Measurements from ENCODE around the gene C1orf21. TPM values are rescaled to one million over a fixed set of nuclear protein-coding genes. Genes with fewer than 3 reads are reported as not detected.

C1orf21 gene
- polyA plus RNA-seq, 1 donor (not counting 4 experiments of a cell fraction or from before 2014, with no cell fraction given), result 44.3 TPM

GRCh38 chr1:184648856-184649201 lies 262.0 kb downstream of the C1orf21 start:
- Histone ChIP-seq H3K9me3 (ENCODE audit: control insufficient read depth, low read depth, low read length) (peaks cover 2% of the 10 kb centered on the region), H3K27me3 (ENCODE audit: control insufficient read depth, extremely low read depth, insufficient read depth, low read length) (peaks cover 3% of the 10 kb centered on the region), H3K36me3 (ENCODE audit: control insufficient read depth in 2 of 2, extremely low read depth in 1 of 2, insufficient read depth in 2 of 2, low read length in 2 of 2) (no peaks in the 10 kb centered on the region), H3K4me3 (ENCODE audit: control insufficient read depth in 2 of 3, extremely low read depth in 1 of 3, insufficient read depth in 2 of 3, low read depth in 1 of 3, low read length in 3 of 3) (no peak overlapping the region), H4K20me1 (ENCODE audit: control insufficient read depth, extremely low read depth, insufficient read depth, low read length) (no peaks in the 10 kb centered on the region), H3K9me1 (ENCODE audit: control insufficient read depth, extremely low read depth, insufficient read depth, low read length) (no peaks in the 10 kb centered on the region), H3K4me2 (ENCODE audit: control insufficient read depth, extremely low read depth, insufficient read depth, low read depth, low read length) (no peak overlapping the region), H2AFZ (ENCODE audit: control insufficient read depth, low read length) (no peak overlapping the region), H3K79me2 (ENCODE audit: control insufficient read depth, insufficient read depth, low read length) (no peaks in the 10 kb centered on the region), H3K9ac (ENCODE audit: control insufficient read depth, extremely low read depth, insufficient read depth, low read length) (no peak overlapping the region), H3K4me1 (ENCODE audit: control insufficient read depth, extremely low read depth, insufficient read depth, low read length) (no peaks in the 10 kb centered on the region), H3K27ac (ENCODE audit: control insufficient read depth, insufficient read depth, low read length) (no peak overlapping the region)
- TF ChIP-seq CTCF (optimal IDR thresholded peaks at IDR 0.05 in 1 of 3, IDR thresholded peaks at IDR 0.05 in 1 of 3, conservative IDR thresholded peaks at IDR 0.05 in 1 of 3; ENCODE audit: extremely low read depth in 1 of 3, insufficient read depth in 2 of 3, low read length in 3 of 3), result no peak
- TF ChIP-seq EZH2 (IDR thresholded peaks at IDR 0.05; ENCODE audit: low read length), result no peak
- dilution Hi-C loops (cut with MboI; ENCODE audit: extremely low pct_ligation_motif_present, low sequenced_read_pairs), result no loop called here
- FAIRE-seq, result no peak
- no peak for DNase-seq (ENCODE audit: low read depth, low spot score)

DNA sequence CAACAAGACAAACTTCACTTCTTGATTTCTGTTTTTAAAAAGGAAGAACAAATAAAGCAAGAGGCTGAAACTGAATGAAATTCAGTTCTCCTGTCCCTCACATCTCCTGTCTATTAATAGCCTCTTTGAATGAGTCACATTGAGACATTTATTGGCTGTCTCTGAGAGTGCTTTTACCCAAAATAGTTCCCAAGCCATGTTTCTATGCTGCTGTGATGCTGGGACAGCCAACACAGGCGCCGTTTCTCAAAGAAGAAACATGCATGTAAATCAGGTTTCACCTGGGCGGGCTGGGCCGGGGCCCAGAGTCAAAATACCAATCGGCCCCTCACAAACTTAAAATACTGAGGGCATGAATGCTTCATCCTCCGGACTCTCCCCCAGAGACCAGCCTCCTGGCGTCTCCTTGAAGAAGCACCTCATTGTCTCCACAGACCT lies 262.6 kb downstream of the C1orf21 start:
- Histone ChIP-seq H4K20me1 (ENCODE audit: control insufficient read depth, extremely low read depth, insufficient read depth, low read length) (no peaks in the 10 kb centered on the region), H3K4me3 (ENCODE audit: control insufficient read depth in 2 of 3, extremely low read depth in 1 of 3, insufficient read depth in 2 of 3, low read depth in 1 of 3, low read length in 3 of 3) (no peak overlapping the region), H3K27me3 (ENCODE audit: control insufficient read depth, extremely low read depth, insufficient read depth, low read length) (peaks cover 3% of the 10 kb centered on the region), H3K4me1 (ENCODE audit: control insufficient read depth, extremely low read depth, insufficient read depth, low read length) (no peaks in the 10 kb centered on the region), H3K9ac (ENCODE audit: control insufficient read depth, extremely low read depth, insufficient read depth, low read length) (no peak overlapping the region), H3K79me2 (ENCODE audit: control insufficient read depth, insufficient read depth, low read length) (no peaks in the 10 kb centered on the region), H3K9me3 (ENCODE audit: control insufficient read depth, low read depth, low read length) (peaks cover 2% of the 10 kb centered on the region), H3K36me3 (ENCODE audit: control insufficient read depth in 2 of 2, extremely low read depth in 1 of 2, insufficient read depth in 2 of 2, low read length in 2 of 2) (no peaks in the 10 kb centered on the region), H3K9me1 (ENCODE audit: control insufficient read depth, extremely low read depth, insufficient read depth, low read length) (no peaks in the 10 kb centered on the region), H3K4me2 (ENCODE audit: control insufficient read depth, extremely low read depth, insufficient read depth, low read depth, low read length) (no peak overlapping the region), H2AFZ (ENCODE audit: control insufficient read depth, low read length) (no peak overlapping the region), H3K27ac (ENCODE audit: control insufficient read depth, insufficient read depth, low read length) (no peak overlapping the region)
- DNase-seq (ENCODE audit: low read depth, low spot score), result no peak
- FAIRE-seq, result no peak
- dilution Hi-C loops (cut with MboI; ENCODE audit: extremely low pct_ligation_motif_present, low sequenced_read_pairs), result no loop called here
- TF ChIP-seq CTCF (optimal IDR thresholded peaks at IDR 0.05 in 1 of 3, IDR thresholded peaks at IDR 0.05 in 1 of 3, conservative IDR thresholded peaks at IDR 0.05 in 1 of 3; ENCODE audit: extremely low read depth in 1 of 3, insufficient read depth in 2 of 3, low read length in 3 of 3) (no peak), EZH2 (IDR thresholded peaks at IDR 0.05; ENCODE audit: low read length) (no peak)
